ENCODE data around the gene TMEM208. TPM values are rescaled to one million over a fixed set of nuclear protein-coding genes. Genes with fewer than 3 reads are reported as not detected.

The TMEM208 gene
- polyA plus RNA-seq, 1 of the 3 experiments (the other 2 are of a cell fraction), result 98.2 TPM

DNA sequence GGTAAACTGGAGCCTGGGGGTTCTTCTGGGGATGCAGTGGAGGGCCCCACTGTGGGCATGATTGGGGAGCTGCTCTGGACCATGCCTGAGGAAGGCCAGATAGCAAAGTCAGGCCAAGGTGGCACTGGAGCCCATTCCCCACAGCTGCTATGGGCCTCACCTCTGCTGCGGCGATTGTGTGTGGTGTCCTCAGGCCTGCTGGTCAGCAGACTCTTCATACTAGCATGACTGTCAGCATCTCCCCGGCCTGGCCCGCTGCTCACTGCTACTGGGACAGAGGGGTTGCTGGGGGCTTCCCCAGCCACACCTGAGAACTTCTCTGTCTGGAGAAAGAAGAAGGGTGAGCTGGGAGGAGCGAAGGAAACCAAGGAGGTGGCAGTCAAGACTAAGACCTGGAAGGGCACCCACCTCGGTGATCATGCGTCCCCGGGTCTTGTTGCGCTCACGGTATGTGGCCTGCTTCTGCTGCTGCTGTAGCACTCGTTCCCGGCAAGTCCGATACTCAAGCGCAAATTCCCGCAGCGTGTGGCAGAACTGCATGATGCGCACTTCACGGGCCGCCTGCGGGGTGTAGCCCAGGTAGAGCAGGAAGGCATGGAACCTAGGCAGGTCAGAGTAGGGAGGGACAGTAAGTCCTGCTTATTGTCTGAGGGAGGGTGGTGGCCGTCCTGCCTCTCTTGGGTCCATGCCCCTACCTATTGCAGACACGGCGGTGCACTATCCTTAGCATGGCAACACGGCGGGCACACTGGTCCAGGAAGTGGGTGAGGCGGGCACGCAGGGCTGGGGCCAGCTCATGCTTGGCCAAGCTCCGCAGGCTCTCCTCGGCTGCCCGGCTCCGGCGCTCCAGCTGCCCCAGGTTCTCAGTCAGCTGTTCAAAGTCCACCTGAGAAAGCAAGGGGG, 3.2 kb downstream of the TMEM208 start:
- Histone ChIP-seq H3K79me2 (ENCODE audit: insufficient read depth) (peaks cover 40% of the 10 kb centered on the region), H4K20me1 (ENCODE audit: insufficient read depth) (no peaks in the 10 kb centered on the region), H3K4me3 (ENCODE audit: low read depth in 2 of 2, low read length in 1 of 2) (no peak overlapping the region), H3K4me2 (no peak overlapping the region), H3K27me3 (ENCODE audit: insufficient read depth) (no peaks in the 10 kb centered on the region), H3K9me3 (no peaks in the 10 kb centered on the region), H3K9ac (no peak overlapping the region), H3K36me3 (replicated peaks in 1 of 2; ENCODE audit: control insufficient read depth in 1 of 2, insufficient read depth in 2 of 2, low read length in 1 of 2) (peaks cover 34 to 52% of the 10 kb centered on the region in 2 experiments), H3K9me2 (no peaks in the 10 kb centered on the region), H3K4me1 (ENCODE audit: control insufficient read depth in 1 of 2, insufficient read depth in 2 of 2, low read depth in 1 of 2, low read length in 1 of 2) (peaks cover 0 to 22% of the 10 kb centered on the region in 2 experiments; a peak in 2 of 4 replicates), H2AFZ (ENCODE audit: low read depth) (no peak overlapping the region), H3K27ac (ENCODE audit: low read depth in 2 of 2, low read length in 1 of 2) (no peak overlapping the region), H3F3A (replicated peaks; ENCODE audit: insufficient read depth) (peaks cover 28% of the 10 kb centered on the region)
- ChIA-PET CTCF (interaction anchor here (1.5 kb wide), 1 partner anchor 18 kb away, joined by 4 read pairs; no protein-coding TSS in a partner anchor), POLR2A (no interaction called here)
- WGBS (ENCODE audit: low lambda C conversion rate), result 93% methylated on average over 16 of the region's 32 CpGs
- TF ChIP-seq NFIC (IDR thresholded peaks at IDR 0.05; ENCODE audit: borderline replicate concordance) (no peak), MXI1 (IDR thresholded peaks at IDR 0.05; ENCODE audit: low read depth, low read length) (no peak), CHD2 (IDR thresholded peaks at IDR 0.05; ENCODE audit: low read length, partially characterized antibody) (no peak), SIN3A (IDR thresholded peaks at IDR 0.05; ENCODE audit: borderline replicate concordance, low read depth, low read length) (no peak), FOXM1 (IDR thresholded peaks at IDR 0.05; ENCODE audit: low read depth) (no peak), RAD21 (IDR thresholded peaks at IDR 0.05; ENCODE audit: low read length) (no peak)
- TF ChIP-seq, protein P1, sequence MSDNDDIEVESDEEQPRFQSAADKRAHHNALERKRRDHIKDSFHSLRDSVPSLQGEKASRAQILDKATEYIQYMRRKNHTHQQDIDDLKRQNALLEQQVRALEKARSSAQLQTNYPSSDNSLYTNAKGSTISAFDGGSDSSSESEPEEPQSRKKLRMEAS (IDR thresholded peaks at IDR 0.05; ENCODE audit: low read depth), result no peak
- TF ChIP-seq, protein P2, sequence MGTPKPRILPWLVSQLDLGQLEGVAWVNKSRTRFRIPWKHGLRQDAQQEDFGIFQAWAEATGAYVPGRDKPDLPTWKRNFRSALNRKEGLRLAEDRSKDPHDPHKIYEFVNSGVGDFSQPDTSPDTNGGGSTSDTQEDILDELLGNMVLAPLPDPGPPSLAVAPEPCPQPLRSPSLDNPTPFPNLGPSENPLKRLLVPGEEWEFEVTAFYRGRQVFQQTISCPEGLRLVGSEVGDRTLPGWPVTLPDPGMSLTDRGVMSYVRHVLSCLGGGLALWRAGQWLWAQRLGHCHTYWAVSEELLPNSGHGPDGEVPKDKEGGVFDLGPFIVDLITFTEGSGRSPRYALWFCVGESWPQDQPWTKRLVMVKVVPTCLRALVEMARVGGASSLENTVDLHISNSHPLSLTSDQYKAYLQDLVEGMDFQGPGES (IDR thresholded peaks at IDR 0.05; ENCODE audit: low read depth, low read length), result no peak
- DNase-seq, result no peak

DNA sequence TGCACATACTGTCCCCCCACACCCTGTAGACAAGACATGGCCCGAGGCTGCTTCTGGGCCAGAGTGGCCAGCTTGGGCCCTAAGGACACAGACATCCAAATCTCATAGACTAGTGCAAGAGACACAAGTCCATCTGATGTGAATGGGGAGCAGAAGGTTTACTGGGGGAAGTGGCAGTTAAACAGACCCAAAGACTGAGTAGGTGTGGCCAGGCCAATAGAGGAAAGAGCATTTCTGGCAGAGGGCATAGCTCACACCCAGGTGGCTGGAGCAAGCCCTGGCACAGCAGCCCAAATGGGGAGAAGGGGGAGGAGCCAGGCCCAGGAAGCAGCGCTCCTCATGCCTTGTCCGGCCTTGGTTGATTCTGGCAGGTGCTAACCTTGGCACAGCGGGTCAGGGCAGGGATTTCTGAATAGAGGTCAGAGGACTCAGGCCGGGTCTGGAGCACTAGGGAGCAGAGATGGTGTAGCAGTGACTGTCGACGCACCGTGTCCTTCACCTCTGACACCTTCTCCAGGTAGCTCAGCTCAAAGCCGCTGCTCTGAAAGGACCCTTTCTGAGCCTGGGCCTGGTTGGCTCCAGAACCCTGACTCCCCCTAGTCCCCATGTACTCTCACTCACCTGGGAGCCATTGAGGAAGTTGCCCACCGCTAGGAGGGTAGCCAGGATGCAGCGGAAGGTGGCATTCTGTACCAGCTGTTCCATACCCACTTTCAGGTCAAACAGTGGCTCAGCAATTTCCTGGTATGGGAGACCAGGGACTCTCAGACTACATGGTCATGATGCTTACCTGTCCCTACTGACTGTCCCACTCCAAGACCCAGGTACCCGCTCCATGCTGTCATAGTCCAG, 4.1 kb downstream of the TMEM208 start:
- Histone ChIP-seq H3K27me3 (ENCODE audit: insufficient read depth) (no peaks in the 10 kb centered on the region), H3K36me3 (replicated peaks in 1 of 2; ENCODE audit: control insufficient read depth in 1 of 2, insufficient read depth in 2 of 2, low read length in 1 of 2) (peaks cover 42 to 59% of the 10 kb centered on the region in 2 experiments), H2AFZ (ENCODE audit: low read depth) (no peak overlapping the region), H3K79me2 (ENCODE audit: insufficient read depth) (peaks cover 32% of the 10 kb centered on the region), H3K4me2 (no peak overlapping the region), H3K4me3 (ENCODE audit: low read depth in 2 of 2, low read length in 1 of 2) (no peak overlapping the region), H3K9me2 (no peaks in the 10 kb centered on the region), H3F3A (replicated peaks; ENCODE audit: insufficient read depth) (peaks cover 30% of the 10 kb centered on the region), H3K9me3 (no peaks in the 10 kb centered on the region), H3K27ac (ENCODE audit: low read depth in 2 of 2, low read length in 1 of 2) (no peak overlapping the region), H4K20me1 (ENCODE audit: insufficient read depth) (no peaks in the 10 kb centered on the region), H3K9ac (no peak overlapping the region), H3K4me1 (ENCODE audit: control insufficient read depth in 1 of 2, insufficient read depth in 2 of 2, low read depth in 1 of 2, low read length in 1 of 2) (peaks cover 0 to 15% of the 10 kb centered on the region in 2 experiments; a peak in 2 of 4 replicates)
- ChIA-PET POLR2A (no interaction called here), CTCF (interaction anchor here (0.9 to 2.1 kb wide), 3 partner anchors 15 to 250 kb away, joined by 3 to 7 read pairs (median 3); no protein-coding TSS in a partner anchor)
- DNase-seq, result no peak
- WGBS (ENCODE audit: low lambda C conversion rate), result 93% methylated on average over 3 of the region's 12 CpGs
- no peak for TF ChIP-seq MXI1 (IDR thresholded peaks at IDR 0.05; ENCODE audit: low read depth, low read length)
- TF ChIP-seq, protein P3, sequence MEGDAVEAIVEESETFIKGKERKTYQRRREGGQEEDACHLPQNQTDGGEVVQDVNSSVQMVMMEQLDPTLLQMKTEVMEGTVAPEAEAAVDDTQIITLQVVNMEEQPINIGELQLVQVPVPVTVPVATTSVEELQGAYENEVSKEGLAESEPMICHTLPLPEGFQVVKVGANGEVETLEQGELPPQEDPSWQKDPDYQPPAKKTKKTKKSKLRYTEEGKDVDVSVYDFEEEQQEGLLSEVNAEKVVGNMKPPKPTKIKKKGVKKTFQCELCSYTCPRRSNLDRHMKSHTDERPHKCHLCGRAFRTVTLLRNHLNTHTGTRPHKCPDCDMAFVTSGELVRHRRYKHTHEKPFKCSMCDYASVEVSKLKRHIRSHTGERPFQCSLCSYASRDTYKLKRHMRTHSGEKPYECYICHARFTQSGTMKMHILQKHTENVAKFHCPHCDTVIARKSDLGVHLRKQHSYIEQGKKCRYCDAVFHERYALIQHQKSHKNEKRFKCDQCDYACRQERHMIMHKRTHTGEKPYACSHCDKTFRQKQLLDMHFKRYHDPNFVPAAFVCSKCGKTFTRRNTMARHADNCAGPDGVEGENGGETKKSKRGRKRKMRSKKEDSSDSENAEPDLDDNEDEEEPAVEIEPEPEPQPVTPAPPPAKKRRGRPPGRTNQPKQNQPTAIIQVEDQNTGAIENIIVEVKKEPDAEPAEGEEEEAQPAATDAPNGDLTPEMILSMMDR (IDR thresholded peaks at IDR 0.05), result no peak
- TF ChIP-seq SMC3 (IDR thresholded peaks at IDR 0.05; ENCODE audit: low read depth, low read length), result no peak
- TF ChIP-seq, protein P1 (IDR thresholded peaks at IDR 0.05; ENCODE audit: low read depth), result no peak
- no peak for TF ChIP-seq TEAD4 (IDR thresholded peaks at IDR 0.05; ENCODE audit: borderline replicate concordance, insufficient read depth)
- TF ChIP-seq TCF12 (IDR thresholded peaks at IDR 0.05), result no peak
- no peak for TF ChIP-seq GATA2 (CRISPR knock-in tag; IDR thresholded peaks at IDR 0.05)
- TF ChIP-seq, protein P4, sequence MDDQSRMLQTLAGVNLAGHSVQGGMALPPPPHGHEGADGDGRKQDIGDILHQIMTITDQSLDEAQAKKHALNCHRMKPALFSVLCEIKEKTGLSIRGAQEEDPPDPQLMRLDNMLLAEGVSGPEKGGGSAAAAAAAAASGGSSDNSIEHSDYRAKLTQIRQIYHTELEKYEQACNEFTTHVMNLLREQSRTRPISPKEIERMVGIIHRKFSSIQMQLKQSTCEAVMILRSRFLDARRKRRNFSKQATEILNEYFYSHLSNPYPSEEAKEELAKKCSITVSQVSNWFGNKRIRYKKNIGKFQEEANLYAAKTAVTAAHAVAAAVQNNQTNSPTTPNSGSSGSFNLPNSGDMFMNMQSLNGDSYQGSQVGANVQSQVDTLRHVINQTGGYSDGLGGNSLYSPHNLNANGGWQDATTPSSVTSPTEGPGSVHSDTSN (IDR thresholded peaks at IDR 0.05), result no peak
- no peak for TF ChIP-seq EP300 (IDR thresholded peaks at IDR 0.05; ENCODE audit: borderline replicate concordance in 1 of 2, low read depth in 1 of 2, low read length in 1 of 2)

Data from SK-N-SH (cell line).